Right atrium auricular region (tissue), 2 donors: Measurements from ENCODE around the gene HINT3. TPM values are rescaled to one million over a fixed set of nuclear protein-coding genes. Genes with fewer than 3 reads are reported as not detected.

ENCODE experiments used
- DNase-seq: peaks from one replicate; pipeline ENCODE4 v3.0.0-alpha.2; 2019; ENCODE audit warnings: low spot score
- H3K27ac ChIP-seq, 2 donors: fragments of 200-600 bp; sonication (generic); 1 replicate in 1 of 2; 2 replicates in 1 of 2; pipeline ENCODE4 v1.5.1; 2016 to 2019
- H3K27me3 ChIP-seq, 2 donors: fragments of 200-600 bp; sonication (generic); one replicate each; pipeline versions ENCODE4 v1.5.1 to v1.6.0; 2017 to 2019
- H3K36me3 ChIP-seq: fragments of 200-600 bp; sonication (generic); one replicate; pipeline ENCODE4 v1.5.1; 2016
- H3K4me1 ChIP-seq, 2 donors: fragments of 200-600 bp; sonication (generic); one replicate each; pipeline versions ENCODE4 v1.5.1 to v1.6.0; 2017 to 2019
- H3K4me3 ChIP-seq, 2 donors: fragments of 200-600 bp; sonication (generic); 1 replicate in 1 of 2; 2 replicates in 1 of 2; pipeline ENCODE4 v1.5.1; 2017 to 2019; ENCODE audit warnings: mild to moderate bottlenecking in 1 of 2, moderate library complexity in 1 of 2
- H3K9me3 ChIP-seq, 2 donors: fragments of 200-600 bp; sonication (generic); one replicate each; pipeline ENCODE4 v1.5.1; 2019
- total RNA-seq, 2 donors: library from RNA; depleted of rRNA; stranded (reverse); fragments of >200 nt; gene quantifications; one replicate each; pipeline ENCODE4 v1.1.0, GENCODE V29; 2016
- TF ChIP-seq, protein P1 (sequence below), 2 donors: fragments of 200-600 bp; sonication (generic); IDR thresholded peaks; one replicate each; pipeline ENCODE4 v1.5.1; 2019; ENCODE audit warnings: antibody characterized with exemption in 2 of 2

HINT3 gene
- total RNA-seq, 2 donors from 2014 or later, result 16.6 to 30.2 TPM

DNA sequence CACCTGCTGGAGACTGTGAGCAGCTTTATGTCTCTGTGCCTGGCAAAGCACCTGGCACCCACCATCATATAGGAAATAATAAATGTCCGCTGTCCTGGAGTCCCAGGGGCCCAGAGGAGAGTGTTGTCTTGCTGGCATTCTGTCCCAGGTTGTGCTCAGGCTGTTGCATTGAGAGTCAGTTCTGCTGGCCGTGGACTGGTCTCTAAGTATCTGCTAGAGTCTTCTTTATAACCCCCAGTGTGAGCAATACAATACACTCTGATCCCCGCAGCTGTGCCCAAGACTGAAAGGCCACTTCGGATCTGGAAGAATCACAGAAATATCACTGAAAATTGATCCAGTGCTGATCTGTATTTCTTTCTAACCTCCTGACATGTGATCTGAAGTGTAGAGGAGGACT lies 38.3 kb upstream of the HINT3 start:
- peaks cover 0 to 12% of the 10 kb centered on the region in 2 donors for H3K4me1 ChIP-seq
- H3K4me3 ChIP-seq, result no peak overlapping the region
- peaks cover 47% of the 10 kb centered on the region for H3K36me3 ChIP-seq
- no peaks in the 10 kb centered on the region for H3K9me3 ChIP-seq
- no peaks in the 10 kb centered on the region for H3K27me3 ChIP-seq
- H3K27ac ChIP-seq, result peak overlapping the region; percentile 43 to 75
- no peak for DNase-seq
- TF ChIP-seq, protein P1, sequence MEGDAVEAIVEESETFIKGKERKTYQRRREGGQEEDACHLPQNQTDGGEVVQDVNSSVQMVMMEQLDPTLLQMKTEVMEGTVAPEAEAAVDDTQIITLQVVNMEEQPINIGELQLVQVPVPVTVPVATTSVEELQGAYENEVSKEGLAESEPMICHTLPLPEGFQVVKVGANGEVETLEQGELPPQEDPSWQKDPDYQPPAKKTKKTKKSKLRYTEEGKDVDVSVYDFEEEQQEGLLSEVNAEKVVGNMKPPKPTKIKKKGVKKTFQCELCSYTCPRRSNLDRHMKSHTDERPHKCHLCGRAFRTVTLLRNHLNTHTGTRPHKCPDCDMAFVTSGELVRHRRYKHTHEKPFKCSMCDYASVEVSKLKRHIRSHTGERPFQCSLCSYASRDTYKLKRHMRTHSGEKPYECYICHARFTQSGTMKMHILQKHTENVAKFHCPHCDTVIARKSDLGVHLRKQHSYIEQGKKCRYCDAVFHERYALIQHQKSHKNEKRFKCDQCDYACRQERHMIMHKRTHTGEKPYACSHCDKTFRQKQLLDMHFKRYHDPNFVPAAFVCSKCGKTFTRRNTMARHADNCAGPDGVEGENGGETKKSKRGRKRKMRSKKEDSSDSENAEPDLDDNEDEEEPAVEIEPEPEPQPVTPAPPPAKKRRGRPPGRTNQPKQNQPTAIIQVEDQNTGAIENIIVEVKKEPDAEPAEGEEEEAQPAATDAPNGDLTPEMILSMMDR (IDR thresholded peaks at IDR 0.05), result no peak

DNA sequence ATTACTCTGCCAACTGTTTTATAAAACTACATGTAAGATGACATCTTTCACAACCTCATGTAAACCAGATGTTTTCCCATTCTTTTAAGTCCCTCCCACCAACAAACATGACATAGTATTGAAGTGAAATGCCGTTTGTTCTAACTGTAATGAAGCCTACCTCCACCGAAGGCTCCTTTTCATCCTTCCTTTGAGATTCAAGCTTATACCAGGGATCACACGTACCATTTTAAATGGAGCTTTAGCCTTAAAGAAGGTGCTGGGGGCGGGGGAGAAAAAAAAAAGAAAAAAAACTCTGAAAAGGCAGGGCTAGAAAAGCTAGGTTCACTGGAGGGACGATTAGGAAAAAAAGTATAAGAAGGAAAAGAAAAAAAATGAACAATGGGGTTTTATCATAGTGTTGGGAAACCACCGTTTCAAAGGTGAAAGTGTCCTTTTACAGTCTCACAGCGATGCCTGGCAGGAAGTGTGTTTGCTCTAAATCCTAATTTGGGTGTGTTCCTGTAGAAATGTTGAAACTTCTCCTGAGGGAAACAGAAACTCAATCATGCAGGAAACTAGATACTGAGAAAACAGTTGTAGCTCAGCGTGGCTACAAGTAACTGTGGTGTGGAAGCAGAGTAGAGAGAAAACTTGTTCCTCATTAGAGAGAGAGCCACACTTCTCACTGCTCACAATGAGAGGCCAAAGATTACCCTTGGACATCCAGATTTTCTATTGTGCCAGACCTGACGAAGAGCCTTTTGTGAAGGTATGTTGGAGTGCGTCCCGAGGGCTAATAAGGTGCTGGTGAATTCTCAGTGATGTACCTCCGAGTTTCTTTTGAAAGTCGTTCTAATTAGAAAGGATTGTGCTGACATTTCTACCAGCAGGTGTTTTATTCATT lies 37.6 kb upstream of the HINT3 start:
- peak overlapping the region in 1 of 2 donors; percentile 21 for H3K4me3 ChIP-seq
- H3K27ac ChIP-seq, result peak overlapping the region; percentile 43 to 75
- H3K27me3 ChIP-seq, result no peaks in the 10 kb centered on the region
- peak; percentile 73 for DNase-seq
- H3K9me3 ChIP-seq, result no peaks in the 10 kb centered on the region
- H3K4me1 ChIP-seq, result peaks cover 0 to 16% of the 10 kb centered on the region in 2 donors
- TF ChIP-seq, protein P1 (IDR thresholded peaks at IDR 0.05), result no peak
- H3K36me3 ChIP-seq, result peaks cover 52% of the 10 kb centered on the region

DNA sequence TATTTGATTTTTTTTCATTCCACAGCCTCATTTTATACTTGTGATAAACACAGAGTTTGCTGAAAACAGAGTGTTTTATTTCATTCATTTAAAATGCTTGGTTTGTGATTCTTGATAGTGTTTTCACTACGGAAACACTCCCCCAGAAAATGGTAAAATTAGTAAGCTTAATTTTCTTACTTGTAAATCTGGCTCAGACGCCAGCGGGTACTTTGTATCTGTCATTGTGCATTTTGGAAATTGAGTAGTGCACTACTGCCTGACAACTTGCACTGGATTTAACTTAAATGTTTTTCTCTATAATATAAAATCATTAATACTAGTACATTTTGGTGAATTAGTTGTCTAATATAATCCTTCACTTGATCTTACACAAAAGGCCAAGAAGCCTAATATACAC lies 37.0 kb upstream of the HINT3 start:
- Histone ChIP-seq H3K27ac (peak overlapping the region; percentile 43 to 75), H3K4me3 (peak overlapping the region in 1 of 2 donors; percentile 21), H3K9me3 (no peaks in the 10 kb centered on the region), H3K36me3 (peaks cover 52% of the 10 kb centered on the region), H3K27me3 (no peaks in the 10 kb centered on the region), H3K4me1 (peaks cover 0 to 21% of the 10 kb centered on the region in 2 donors)
- no peak for DNase-seq
- TF ChIP-seq, protein P1 (IDR thresholded peaks at IDR 0.05), result no peak

DNA sequence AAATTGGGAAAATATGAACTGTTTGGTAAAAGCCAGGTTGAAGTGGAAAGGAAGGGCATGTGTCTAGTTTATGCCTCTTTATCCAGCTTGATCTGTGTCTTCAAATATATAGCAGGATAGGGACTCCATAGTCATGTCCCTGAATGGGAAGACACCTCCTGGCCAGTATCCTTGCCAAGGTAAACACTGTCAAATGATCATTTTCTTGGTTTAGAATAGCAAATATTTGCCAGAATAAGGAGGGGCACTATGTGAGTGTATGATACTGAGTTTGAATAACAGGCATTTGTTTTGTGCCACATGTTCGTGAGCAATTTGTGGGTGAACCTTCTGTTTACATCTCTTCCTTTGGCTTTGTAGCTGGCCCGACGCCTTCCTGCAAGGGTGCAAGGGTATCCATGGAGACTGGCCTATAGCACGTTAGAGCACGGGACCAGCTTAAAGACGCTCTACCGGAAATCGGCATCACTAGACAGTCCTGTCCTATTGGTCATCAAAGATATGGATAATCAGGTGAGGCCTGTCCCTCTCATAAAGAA lies 34.2 kb upstream of the HINT3 start:
- DNase-seq, result no peak
- Histone ChIP-seq H3K4me3 (no peak overlapping the region), H3K27me3 (no peaks in the 10 kb centered on the region), H3K9me3 (no peaks in the 10 kb centered on the region), H3K4me1 (peaks cover 0 to 23% of the 10 kb centered on the region in 2 donors), H3K27ac (no peak overlapping the region), H3K36me3 (peaks cover 32% of the 10 kb centered on the region)
- TF ChIP-seq, protein P1 (IDR thresholded peaks at IDR 0.05), result no peak

DNA sequence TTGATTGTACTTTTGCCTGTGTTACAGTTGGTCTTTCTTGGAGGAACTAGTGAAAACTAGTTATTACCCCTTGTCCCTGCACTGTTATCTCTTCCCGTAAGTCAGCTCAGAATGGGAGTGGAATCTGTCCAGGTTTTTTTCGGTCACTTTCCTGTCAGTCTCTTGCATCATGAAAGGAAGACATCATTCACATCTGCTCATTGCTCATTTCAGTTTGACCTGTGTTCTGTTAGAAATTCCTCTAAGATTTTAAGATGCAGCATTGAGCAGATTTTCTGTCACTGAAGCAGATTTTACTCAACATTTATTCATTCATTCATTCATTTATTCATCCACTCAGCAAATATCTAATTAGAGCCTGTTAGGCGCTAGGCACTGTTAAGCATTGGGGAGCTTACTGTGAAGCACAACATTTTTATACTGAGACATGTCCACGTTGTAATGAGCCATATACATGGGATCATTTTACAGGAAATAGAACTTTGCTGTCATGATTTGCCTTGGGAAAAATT lies 33.1 kb upstream of the HINT3 start:
- Histone ChIP-seq H3K36me3 (peaks cover 40% of the 10 kb centered on the region), H3K27ac (peak overlapping the region; percentile 13 to 26), H3K4me1 (peaks cover 0 to 23% of the 10 kb centered on the region in 2 donors), H3K9me3 (no peaks in the 10 kb centered on the region), H3K27me3 (no peaks in the 10 kb centered on the region), H3K4me3 (no peak overlapping the region)
- no peak for DNase-seq
- TF ChIP-seq, protein P1 (IDR thresholded peaks at IDR 0.05), result no peak
